Endodermal cell (in vitro differentiated cells): ENCODE data around the gene DNAAF6. TPM values are rescaled to one million over a fixed set of nuclear protein-coding genes. Genes with fewer than 3 reads are reported as not detected.

Experiments
- DNase-seq: peaks from one replicate; pipeline ENCODE4 v3.0.0-alpha.2; 2017
- H3K27ac ChIP-seq: 2 replicates; pipeline ENCODE4 v1.5.1; 2013; ENCODE audit warnings: mild to moderate bottlenecking, low read depth, low read length, moderate library complexity
- H3K27me3 ChIP-seq: 2 replicates; pipeline ENCODE4 v1.6.1; 2013; ENCODE audit warnings: mild to moderate bottlenecking, low read length, moderate library complexity; ENCODE audit not compliant: insufficient read depth, control insufficient read depth, poor library complexity, severe bottlenecking
- H3K36me3 ChIP-seq: 2 replicates; pipeline ENCODE4 v1.7.0; 2013; ENCODE audit warnings: mild to moderate bottlenecking, low read length, moderate library complexity; ENCODE audit not compliant: control insufficient read depth, insufficient read depth
- H3K4me1 ChIP-seq: one replicate; pipeline ENCODE4 v1.7.0; 2013; ENCODE audit warnings: low read length; ENCODE audit not compliant: control insufficient read depth, insufficient read depth
- H3K4me3 ChIP-seq: 2 replicates; pipeline ENCODE4 v1.5.1; 2013; ENCODE audit warnings: mild to moderate bottlenecking, low read length, moderate library complexity
- H3K9ac ChIP-seq: 2 replicates; pipeline ENCODE4 v1.6.1; 2013; ENCODE audit warnings: mild to moderate bottlenecking, low read length, moderate library complexity; ENCODE audit not compliant: poor library complexity, severe bottlenecking; ENCODE audit errors: extremely low read depth
- H3K9me3 ChIP-seq: 2 replicates; pipeline ENCODE4 v1.6.1; 2013; ENCODE audit warnings: mild to moderate bottlenecking, low read length, moderate library complexity; ENCODE audit not compliant: control insufficient read depth
- H3K27ac Mint-ChIP-seq: 2 replicates; pipeline ENCODE4 v1.8.0; 2020; ENCODE audit warnings: mixed read lengths
- H3K27me3 Mint-ChIP-seq: 2 replicates; pipeline ENCODE4 v1.8.0; 2021; ENCODE audit warnings: mild to moderate bottlenecking, mixed read lengths; ENCODE audit not compliant: insufficient read depth
- H3K36me3 Mint-ChIP-seq: 2 replicates; pipeline ENCODE4 v1.8.0; 2020; ENCODE audit warnings: low read depth, mixed read lengths
- H3K4me1 Mint-ChIP-seq: 2 replicates; pipeline ENCODE4 v1.8.0; 2020; ENCODE audit warnings: mixed read lengths
- H3K4me3 Mint-ChIP-seq: 2 replicates; pipeline ENCODE4 v1.8.0; 2020; ENCODE audit warnings: mild to moderate bottlenecking, moderate library complexity, mixed read lengths
- H3K9me3 Mint-ChIP-seq: 2 replicates; pipeline ENCODE4 v1.8.0; 2020; ENCODE audit warnings: mild to moderate bottlenecking, mixed read lengths
- CTCF ChIP-seq: fragments of 200-600 bp; sonication (generic); conservative IDR thresholded peaks from 2 replicates; pipeline ENCODE4 v1.5.0; 2021; ENCODE audit warnings: antibody characterized with exemption, mild to moderate bottlenecking
- WGBS, 2 experiments: methylation state at CpG; one replicate each; pipeline versions ENCODE4 v1.1.5 to v1.1.7; 2013; ENCODE audit warnings: missing lambda C conversion rate in 2 of 2, mixed read lengths in 1 of 2; ENCODE audit not compliant: insufficient coverage in 1 of 2, insufficient read length in 1 of 2; 5-methylcytosine and 5-hydroxymethylcytosine counted together
- total RNA-seq, 2 donors: library from RNA; stranded (reverse); fragmentation: NEBNext Ultra II Directional in 1 of 2; extraction: Animal tissue kit (Norgen Biotek cat#: 25700) in 1 of 2; gene quantifications; 2 replicates in 1 of 2; 3 replicates in 1 of 2; pipeline ENCODE4 v1.2.1, GENCODE V29; 2021

The DNAAF6 gene
- total RNA-seq, 2 donors from 2014 or later = not detected

GRCh38 chrX:107213477-107213876, 7.1 kb downstream of the DNAAF6 start:
- H3K4me1 ChIP-seq = no peaks in the 10 kb centered on the region
- H3K4me1 Mint-ChIP-seq = no peaks in the 10 kb centered on the region
- no peaks in the 10 kb centered on the region for H3K9me3 ChIP-seq
- no peak overlapping the region for H3K27ac Mint-ChIP-seq
- no peak for DNase-seq
- no peaks in the 10 kb centered on the region for H3K27me3 Mint-ChIP-seq
- H3K4me3 ChIP-seq = no peak overlapping the region
- WGBS, 2 experiments = 100% methylated on average over 1 of the region's 1 CpG
- no peaks in the 10 kb centered on the region for H3K36me3 Mint-ChIP-seq
- H3K9me3 Mint-ChIP-seq = peaks cover 9% of the 10 kb centered on the region
- TF ChIP-seq CTCF = no peak
- no peak overlapping the region for H3K9ac ChIP-seq
- no peaks in the 10 kb centered on the region for H3K36me3 ChIP-seq
- no peak overlapping the region for H3K4me3 Mint-ChIP-seq
- no peak overlapping the region for H3K27ac ChIP-seq
- H3K27me3 ChIP-seq = no peaks in the 10 kb centered on the region

GRCh38 chrX:107226757-107227156, 20.3 kb downstream of the DNAAF6 start:
- H3K36me3 Mint-ChIP-seq = no peaks in the 10 kb centered on the region
- peaks cover 37% of the 10 kb centered on the region for H3K9me3 Mint-ChIP-seq
- no peaks in the 10 kb centered on the region for H3K4me1 Mint-ChIP-seq
- no peak overlapping the region for H3K4me3 Mint-ChIP-seq
- H3K27ac ChIP-seq = no peak overlapping the region
- H3K27me3 Mint-ChIP-seq = no peaks in the 10 kb centered on the region
- WGBS, 2 experiments = no CpG with 5 or more reads among the region's 1 CpG
- no peak overlapping the region for H3K9ac ChIP-seq
- H3K9me3 ChIP-seq = no peaks in the 10 kb centered on the region
- H3K4me3 ChIP-seq = no peak overlapping the region
- no peaks in the 10 kb centered on the region for H3K4me1 ChIP-seq
- no peaks in the 10 kb centered on the region for H3K36me3 ChIP-seq
- H3K27ac Mint-ChIP-seq = no peak overlapping the region
- no peak for TF ChIP-seq CTCF
- H3K27me3 ChIP-seq = no peaks in the 10 kb centered on the region
- no peak for DNase-seq

DNA sequence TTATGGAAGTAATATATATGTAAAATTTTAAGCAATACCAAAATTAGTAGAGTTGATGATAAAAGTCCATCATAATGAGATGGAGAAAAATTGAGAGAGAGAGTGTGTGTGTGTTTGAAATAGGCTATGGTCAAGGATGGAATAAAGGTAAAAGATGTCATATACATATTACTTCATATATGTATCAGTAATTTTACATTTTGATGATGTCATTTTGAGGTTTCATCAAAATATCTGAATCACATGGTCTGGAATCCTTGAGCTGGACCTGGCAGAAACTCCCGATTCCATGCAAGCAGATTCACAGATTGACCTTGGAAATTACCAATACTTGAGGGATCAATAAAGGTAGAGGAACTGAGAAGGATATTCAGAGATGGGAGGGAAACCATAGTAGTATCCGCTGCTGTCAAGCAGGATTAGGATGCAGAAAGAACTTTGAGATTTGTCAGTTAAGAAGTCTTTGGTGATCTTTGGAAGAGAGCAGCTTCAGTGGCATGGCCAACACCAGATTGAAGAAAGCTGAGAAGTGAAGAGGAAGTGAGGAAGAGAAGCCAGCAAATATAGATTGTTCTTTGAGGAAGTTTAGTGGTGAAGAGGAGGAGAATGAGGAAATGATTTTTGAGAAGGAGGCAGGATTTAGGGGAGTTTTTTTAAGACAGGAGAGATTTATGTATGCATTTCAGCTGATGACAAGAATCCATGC, 21.5 kb downstream of the DNAAF6 start:
- H3K4me1 Mint-ChIP-seq = no peaks in the 10 kb centered on the region
- H3K4me3 Mint-ChIP-seq = no peak overlapping the region
- H3K4me1 ChIP-seq = no peaks in the 10 kb centered on the region
- no peak overlapping the region for H3K27ac ChIP-seq
- no peak for TF ChIP-seq CTCF
- no peaks in the 10 kb centered on the region for H3K36me3 ChIP-seq
- no peak overlapping the region for H3K27ac Mint-ChIP-seq
- peaks cover 43% of the 10 kb centered on the region for H3K9me3 Mint-ChIP-seq
- H3K36me3 Mint-ChIP-seq = no peaks in the 10 kb centered on the region
- H3K27me3 ChIP-seq = no peaks in the 10 kb centered on the region
- H3K9me3 ChIP-seq = no peaks in the 10 kb centered on the region
- WGBS, 2 experiments = 100% methylated on average over 2 of the region's 2 CpGs; no CpG with 5 or more reads in 1 of the 2 experiments
- no peaks in the 10 kb centered on the region for H3K27me3 Mint-ChIP-seq
- no peak overlapping the region for H3K4me3 ChIP-seq
- no peak overlapping the region for H3K9ac ChIP-seq
- no peak for DNase-seq
